IPS-NIHi7 (cell line): ENCODE measurements around the gene NPHP4.

Experiments
- DNase-seq: peaks from one replicate; pipeline ENCODE4 v3.0.0; 2012; ENCODE audit warnings: mixed read lengths; ENCODE audit errors: extremely low spot score

Gene NPHP4

DNA sequence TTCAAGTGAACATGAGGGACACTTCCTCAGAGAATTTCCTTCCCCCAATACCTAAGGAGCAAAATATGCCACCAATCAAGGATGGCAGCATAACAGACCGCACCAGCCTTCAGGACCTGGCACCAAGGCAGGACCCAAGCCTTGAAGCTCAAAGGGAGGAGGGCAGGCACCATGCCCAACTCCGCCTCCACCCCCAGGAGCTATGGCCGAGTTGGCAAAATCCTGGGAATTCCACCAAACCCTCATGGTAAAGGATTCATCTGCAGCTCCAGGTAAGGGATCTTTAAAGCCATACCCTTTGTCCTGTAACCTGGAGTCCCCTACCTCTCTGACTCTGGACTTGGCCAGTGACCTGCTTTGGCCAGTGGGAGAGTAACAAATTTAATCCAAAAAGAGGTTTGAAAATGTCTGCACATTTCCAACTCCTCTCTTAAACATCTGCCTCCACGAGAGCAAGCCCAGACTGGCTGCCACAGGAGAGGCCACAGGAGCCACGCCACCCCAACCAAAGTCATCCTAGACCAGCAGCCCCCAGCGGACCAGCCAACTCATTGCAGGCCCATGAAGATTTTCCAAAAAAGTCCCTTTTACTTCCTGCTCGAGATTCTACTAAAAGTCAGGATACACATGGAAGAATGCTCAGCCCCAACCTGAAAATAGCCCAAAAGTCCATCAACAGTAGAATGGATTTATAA is 41.9 kb downstream of the NPHP4 start:
- no peak for DNase-seq

- DNase-seq = no peak
Measured at GRCh38 chr1:5949761-5950100, 42.5 kb downstream of the NPHP4 start.

GRCh38 chr1:5949085-5949760 is 43.0 kb downstream of the NPHP4 start:
- DNase-seq = peak; percentile 46

- no peak for DNase-seq
Measured at GRCh38 chr1:5948681-5949005, 43.6 kb downstream of the NPHP4 start.

DNA sequence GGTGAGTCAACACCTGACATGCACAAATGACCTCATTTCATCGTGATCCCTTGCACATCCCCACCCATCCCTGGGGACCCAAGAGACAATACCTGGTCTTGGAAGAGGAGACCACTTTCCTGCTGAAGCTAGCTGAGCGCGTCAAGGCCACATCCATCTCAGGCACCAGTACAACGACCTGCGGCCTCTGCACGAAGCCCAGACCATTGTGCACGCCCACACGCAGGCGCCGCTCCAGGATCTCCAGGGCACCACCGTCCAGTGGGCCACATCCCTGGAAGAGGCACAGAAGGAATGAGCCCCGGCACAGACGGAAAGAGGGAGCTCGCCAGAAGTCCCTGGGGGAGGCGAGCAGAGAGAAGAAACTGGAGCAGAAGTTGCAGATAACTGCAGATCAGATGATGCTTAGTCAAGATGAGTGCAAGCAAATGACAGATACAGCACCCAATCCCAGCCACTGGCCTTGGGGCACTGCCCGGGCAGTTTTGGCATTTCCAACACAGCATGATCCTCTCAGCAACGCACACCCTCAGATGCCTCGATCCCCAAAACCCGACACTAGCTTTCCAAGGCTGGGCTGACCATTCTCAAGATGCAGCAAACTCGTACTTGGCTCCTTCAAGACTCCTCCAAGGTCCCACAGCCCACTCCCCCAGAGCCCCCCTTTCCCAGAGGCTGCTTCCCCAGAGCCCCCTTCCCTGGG is 44.1 kb downstream of the NPHP4 start:
- DNase-seq = no peak

GRCh38 chr1:5947071-5947821 is 45.0 kb downstream of the NPHP4 start:
- no peak for DNase-seq

DNA sequence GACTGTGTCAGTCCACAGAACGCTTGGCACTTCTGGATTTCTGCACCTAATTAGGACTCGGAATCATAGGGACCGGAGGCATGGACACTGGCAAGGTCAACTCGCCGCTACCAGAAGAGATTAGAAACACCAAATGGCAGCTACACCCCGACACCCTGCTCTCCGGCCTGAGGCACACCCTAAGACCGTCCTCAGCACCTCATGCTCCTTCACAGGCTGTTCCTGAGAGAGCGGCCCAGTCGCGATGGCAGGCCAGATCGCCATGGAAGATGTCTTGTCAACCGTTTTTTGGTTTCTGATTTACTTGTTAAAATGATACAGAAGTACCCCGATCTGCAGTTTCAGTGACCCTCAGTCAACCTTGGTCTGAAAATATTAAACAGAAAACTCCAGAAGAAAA is 46.8 kb downstream of the NPHP4 start:
- no peak for DNase-seq

- no peak for DNase-seq
Measured at GRCh38 chr1:5944843-5945167, 47.4 kb downstream of the NPHP4 start.

DNA sequence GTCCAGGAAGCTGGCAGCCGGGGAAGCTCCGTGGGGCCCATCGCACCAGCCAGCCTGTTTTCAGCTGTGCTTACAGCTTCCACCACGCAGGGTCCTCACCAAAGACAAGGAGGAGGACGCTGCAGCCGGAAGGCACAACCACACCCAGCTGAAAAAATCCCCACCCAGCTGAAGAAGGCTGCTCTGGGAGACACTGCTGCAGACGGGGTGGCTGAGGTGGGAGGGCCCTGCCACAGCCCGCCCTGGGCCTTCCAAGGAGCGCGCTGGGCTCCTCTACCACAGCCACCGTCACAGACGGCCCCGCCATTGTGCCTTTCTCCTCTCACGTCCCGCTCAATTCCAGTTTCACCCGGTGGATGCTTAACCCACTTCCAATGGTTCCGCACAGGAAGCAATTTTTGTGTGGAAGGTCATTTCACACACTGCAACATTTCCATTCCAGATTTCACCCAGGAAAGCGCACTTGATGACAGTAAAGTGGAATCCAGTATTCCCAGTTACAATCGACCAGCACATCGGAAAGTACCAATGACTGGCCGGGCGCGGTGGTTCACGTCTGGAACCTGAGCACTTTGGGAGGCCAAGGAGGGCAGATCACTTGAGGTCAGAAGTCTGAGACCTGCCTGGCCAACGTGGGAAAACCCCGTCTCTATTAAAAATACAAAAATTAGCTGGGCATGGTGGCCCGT is 47.9 kb downstream of the NPHP4 start:
- no peak for DNase-seq

DNA sequence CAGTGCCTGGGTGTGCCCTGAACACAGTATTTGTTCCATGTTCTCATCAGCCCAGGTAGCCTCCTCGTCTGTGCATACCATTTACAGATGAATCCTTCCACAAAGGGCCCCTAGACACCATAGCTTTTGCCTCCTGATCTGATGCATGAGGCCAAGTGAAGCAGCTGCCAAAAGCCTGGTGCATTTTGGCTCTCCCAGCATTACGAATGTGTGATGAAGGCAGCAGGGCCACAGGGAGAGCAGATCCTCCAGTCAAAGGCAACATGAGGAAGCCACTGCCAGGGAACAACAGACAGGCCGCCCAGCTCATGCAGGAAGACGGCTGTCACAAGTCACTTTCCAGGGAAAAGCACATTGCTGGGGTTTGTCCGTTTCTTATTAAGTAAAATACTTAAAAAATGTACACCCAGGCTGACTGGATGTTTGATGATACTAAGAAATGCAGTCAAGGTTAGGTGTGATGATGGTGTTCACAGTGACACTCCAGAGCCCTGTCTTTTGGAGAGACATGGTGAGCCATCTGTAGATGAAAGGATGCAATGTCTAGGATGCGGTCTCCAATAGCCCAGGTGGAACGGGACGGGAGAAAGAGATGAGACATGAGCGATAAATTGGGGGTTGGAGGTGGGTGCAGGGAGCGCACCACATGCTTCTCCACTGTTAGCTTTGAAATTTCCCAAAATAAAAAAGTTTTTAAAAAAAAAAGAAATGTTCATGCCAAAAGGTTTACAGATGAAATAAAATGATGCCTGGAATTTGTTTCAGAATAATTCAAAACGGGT is 48.7 kb downstream of the NPHP4 start:
- no peak for DNase-seq

- no peak for DNase-seq
Measured at GRCh38 chr1:5941671-5942070, 50.6 kb downstream of the NPHP4 start.

- DNase-seq = no peak
Measured at GRCh38 chr1:5940723-5941407, 51.4 kb downstream of the NPHP4 start.

- DNase-seq = no peak
Measured at GRCh38 chr1:5939271-5940170, 52.7 kb downstream of the NPHP4 start.

GRCh38 chr1:5938101-5938646 is 54.1 kb downstream of the NPHP4 start:
- no peak for DNase-seq

DNA sequence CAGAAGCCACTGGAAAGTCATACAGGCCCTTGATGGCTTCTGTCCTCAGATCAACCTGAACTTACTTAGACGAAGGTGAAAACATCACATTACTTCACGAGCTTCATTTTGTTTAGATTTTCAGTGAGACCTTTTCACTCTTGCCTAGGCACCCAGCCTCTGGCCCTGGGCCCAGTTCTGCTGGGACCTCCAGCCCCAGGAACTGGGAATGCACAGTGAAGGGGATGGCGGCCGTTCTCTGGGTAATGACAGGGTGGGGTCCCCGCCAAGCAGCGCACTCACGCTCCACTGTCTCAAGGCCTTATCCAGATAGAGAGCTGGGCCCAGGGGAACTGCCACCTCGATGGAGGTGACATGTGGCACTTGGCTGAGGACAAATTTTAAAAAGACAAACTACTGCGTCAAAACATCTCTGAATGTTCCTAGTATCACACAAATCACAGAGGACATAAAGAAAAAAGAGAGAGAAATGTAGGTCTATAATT is 54.8 kb downstream of the NPHP4 start:
- no peak for DNase-seq

DNA sequence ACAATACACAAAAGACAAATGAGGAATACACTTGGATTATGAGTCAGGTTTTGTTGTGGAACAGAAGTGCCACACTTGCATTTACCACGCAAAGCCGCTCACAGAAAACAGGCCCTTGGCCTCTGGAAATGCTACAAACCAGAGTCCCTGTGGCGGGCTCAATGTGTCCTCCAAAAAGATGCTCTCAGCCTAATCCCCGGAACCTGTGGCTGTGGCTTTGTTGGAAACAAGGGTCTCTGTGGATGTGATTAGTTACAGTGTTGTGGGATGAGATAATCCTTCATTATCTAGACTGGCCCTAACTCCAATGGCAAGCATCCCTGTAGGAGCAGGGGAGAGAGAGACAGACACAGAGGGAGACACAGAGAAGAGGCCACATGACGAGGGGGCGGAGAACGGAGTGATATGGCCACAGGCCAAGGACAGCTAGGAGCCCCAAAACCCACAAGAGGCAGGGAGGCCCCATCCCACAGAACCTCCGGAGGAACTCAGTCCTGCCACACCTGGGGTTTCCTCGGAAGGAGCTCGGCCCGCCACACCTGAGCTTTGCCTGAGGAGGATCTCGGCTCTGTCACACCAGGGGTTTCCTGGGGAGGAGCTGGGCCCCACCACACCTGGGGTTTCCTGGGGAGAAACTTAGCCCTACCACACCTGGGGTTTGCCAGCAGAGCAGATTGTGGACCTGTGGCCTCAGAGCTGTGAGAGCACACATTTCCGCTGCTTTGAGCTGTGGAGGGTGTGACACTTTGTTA is 55.4 kb downstream of the NPHP4 start:
- DNase-seq = no peak

DNA sequence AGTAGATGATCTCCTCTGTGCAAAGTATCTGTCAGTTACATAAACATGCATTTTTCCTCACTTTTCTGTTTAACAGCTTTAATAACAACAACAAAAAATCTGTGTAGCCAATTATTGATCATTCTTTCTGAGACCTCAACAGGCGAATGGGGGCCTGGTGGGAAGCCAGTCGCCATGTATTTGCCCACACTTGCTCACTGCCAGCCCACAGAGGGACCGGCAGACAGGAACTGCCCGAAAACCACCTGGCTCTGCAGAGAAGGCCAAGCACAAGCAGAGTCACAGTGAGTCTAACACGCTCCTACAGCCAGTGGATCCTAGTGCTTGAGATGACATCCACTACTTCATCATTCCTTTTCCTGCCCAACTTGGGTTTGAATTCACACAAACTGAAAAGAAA is 56.1 kb downstream of the NPHP4 start:
- DNase-seq = no peak

DNA sequence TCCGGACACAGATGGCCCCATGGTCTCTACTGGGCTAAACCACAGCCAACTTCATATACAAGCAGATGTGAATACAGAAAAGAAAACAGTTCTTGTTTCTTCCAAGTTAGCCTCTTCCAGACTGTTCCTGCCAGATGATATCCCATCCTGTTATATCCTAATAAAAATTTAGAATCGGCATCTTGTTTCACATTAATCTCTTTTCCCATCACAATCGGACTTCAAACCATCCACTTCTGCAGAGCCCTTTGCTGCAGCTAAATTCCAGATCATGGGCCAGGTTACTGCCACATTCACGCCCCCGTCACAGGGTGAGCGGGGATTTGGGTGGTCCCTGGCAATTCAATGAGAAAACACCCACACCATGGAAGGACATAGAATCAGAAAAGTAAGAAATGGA is 57.2 kb downstream of the NPHP4 start:
- no peak for DNase-seq
